HL-60 (cell line): ENCODE data around the gene MAGI2.

Experiments used
- CTCF ChIP-seq: IDR thresholded peaks from one replicate; pipeline ENCODE4 v1.5.1; 2011; ENCODE audit warnings: low read length, control low read depth, inconsistent platforms; ENCODE audit not compliant: insufficient read depth
- POLR2AphosphoS5 ChIP-seq: IDR thresholded peaks from 2 replicates; pipeline ENCODE4 v1.6.1; 2012; ENCODE audit warnings: low read depth
- REST ChIP-seq: IDR thresholded peaks from 2 replicates; pipeline ENCODE4 v1.6.1; 2012; ENCODE audit warnings: low read depth; ENCODE audit not compliant: insufficient replicate concordance
- SPI1 ChIP-seq: IDR thresholded peaks from 2 replicates; pipeline ENCODE4 v1.6.1; 2012; ENCODE audit warnings: low read depth, mild to moderate bottlenecking, borderline replicate concordance

GRCh38 chr7:78438433-78438832 lies 1015.0 kb downstream of the MAGI2 start:
- TF ChIP-seq CTCF (no peak), REST (no peak), POLR2AphosphoS5 (no peak), SPI1 (no peak)
